ACC112 (cell line): ENCODE data around the gene VAMP5.
"Not testable (repeated sequence)": the region's sequence is repeated elsewhere in the genome, so short reads cannot be mapped to it uniquely, and the experiment has no call there.

Experiments used
- H2AFZ ChIP-seq: fragments of 200-600 bp; sonication (generic); one replicate; pipeline ENCODE4 v1.6.0; 2017; ENCODE audit warnings: antibody characterized with exemption, low read length; ENCODE audit not compliant: unreplicated experiment
- H3K27ac ChIP-seq: fragments of 200-600 bp; sonication (generic); 2 replicates; pipeline ENCODE4 v1.5.1; 2014; ENCODE audit warnings: low read depth, mild to moderate bottlenecking, antibody characterized with exemption, low read length, moderate library complexity
- H3K27me3 ChIP-seq: fragments of 200-600 bp; sonication (generic); 2 replicates; pipeline ENCODE4 v1.6.1; 2014; ENCODE audit warnings: mild to moderate bottlenecking, antibody characterized with exemption, low read length, moderate library complexity, mixed read lengths; ENCODE audit not compliant: insufficient read depth
- H3K36me3 ChIP-seq: fragments of 200-600 bp; sonication (generic); 2 replicates; pipeline ENCODE4 v1.6.1; 2016; ENCODE audit warnings: mild to moderate bottlenecking, antibody characterized with exemption, low read length, moderate library complexity, mixed read lengths; ENCODE audit not compliant: insufficient read depth
- H3K4me1 ChIP-seq: fragments of 200-600 bp; sonication (generic); one replicate; pipeline ENCODE4 v1.6.1; 2016; ENCODE audit warnings: low read length, mixed read lengths; ENCODE audit not compliant: insufficient read depth, unreplicated experiment, control insufficient read depth
- H3K4me3 ChIP-seq: fragments of 200-600 bp; sonication (generic); 2 replicates; pipeline ENCODE4 v1.5.1; 2014; ENCODE audit warnings: mild to moderate bottlenecking, low read depth, low read length
- H3K79me2 ChIP-seq: fragments of 200-600 bp; sonication (generic); one replicate; pipeline ENCODE4 v1.6.0; 2016; ENCODE audit warnings: low read length; ENCODE audit not compliant: control insufficient read depth, unreplicated experiment, insufficient read depth

VAMP5 gene

DNA sequence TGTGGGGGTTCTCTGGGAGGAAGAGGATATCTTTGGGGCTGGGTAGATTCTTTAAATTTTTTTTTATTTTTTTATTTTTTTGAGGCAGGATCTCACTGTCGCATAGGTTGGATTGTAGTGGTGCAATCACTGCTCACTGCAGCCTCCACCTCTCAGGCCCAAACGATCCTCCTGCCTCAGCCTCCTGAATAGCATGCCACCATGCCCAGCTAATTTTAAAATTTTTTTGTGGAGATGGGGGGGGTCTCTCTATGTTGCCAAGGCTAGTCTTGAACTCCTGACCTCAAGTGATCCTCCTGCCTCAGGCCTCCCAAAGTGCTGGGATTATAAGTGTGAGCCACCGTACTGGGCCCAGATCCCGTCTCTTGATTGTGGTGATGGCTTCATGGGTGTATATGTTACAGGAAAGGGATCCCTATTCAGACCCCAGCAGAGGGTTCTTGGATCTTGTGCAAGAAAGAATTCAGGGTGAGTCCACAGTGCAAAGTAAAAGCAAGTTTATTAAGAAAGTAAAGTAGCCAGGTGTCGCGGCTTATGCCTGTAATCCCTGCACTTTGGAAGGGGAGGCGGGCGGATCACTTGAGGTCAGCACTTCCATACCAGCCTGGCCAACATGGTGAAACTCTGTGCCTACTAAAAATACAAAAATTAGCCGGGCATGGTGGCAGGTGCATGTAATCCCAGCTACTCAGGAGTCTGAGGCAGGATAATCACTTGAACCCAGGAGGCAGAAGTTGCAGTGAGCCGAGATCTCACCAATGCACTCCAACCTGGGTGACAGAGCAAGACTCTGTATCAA is 29.7 kb downstream of the VAMP5 start:
- no peaks in the 10 kb centered on the region for H3K36me3 ChIP-seq
- H3K27me3 ChIP-seq, result no peaks in the 10 kb centered on the region
- no peak overlapping the region for H3K4me3 ChIP-seq
- H3K79me2 ChIP-seq, result peaks cover 28% of the 10 kb centered on the region
- H3K4me1 ChIP-seq, result peaks cover 10% of the 10 kb centered on the region
- H2AFZ ChIP-seq, result no peak overlapping the region
- no peak overlapping the region for H3K27ac ChIP-seq

GRCh38 chr2:85614757-85615156 is 30.5 kb downstream of the VAMP5 start:
- peaks cover 35% of the 10 kb centered on the region for H3K79me2 ChIP-seq
- H3K4me3 ChIP-seq, H2AFZ ChIP-seq, H3K36me3 ChIP-seq, H3K27me3 ChIP-seq, H3K27ac ChIP-seq: not testable (repeated sequence)
- peaks cover 17% of the 10 kb centered on the region for H3K4me1 ChIP-seq

- Histone ChIP-seq H3K4me1 (peaks cover 17% of the 10 kb centered on the region), H3K79me2 (peaks cover 39% of the 10 kb centered on the region), H3K27ac (no peak overlapping the region), H3K27me3 (no peaks in the 10 kb centered on the region), H3K36me3 (peaks cover 5% of the 10 kb centered on the region; the same call in 1 of the 2 replicates), H2AFZ (no peak overlapping the region), H3K4me3 (no peak overlapping the region; the same call in 1 of the 2 replicates)
These were observed 31.1 kb downstream of the VAMP5 start for GRCh38 chr2:85615413-85615728.

GRCh38 chr2:85617723-85618122 is 33.5 kb downstream of the VAMP5 start:
- peaks cover 17% of the 10 kb centered on the region for H3K4me1 ChIP-seq
- peaks cover 13% of the 10 kb centered on the region; the same call in 1 of the 2 replicates for H3K36me3 ChIP-seq
- peaks cover 43% of the 10 kb centered on the region for H3K79me2 ChIP-seq
- H3K4me3 ChIP-seq, result peak overlapping the region; percentile 81
- not testable (repeated sequence) for H3K27me3 ChIP-seq, H3K27ac ChIP-seq, H2AFZ ChIP-seq

DNA sequence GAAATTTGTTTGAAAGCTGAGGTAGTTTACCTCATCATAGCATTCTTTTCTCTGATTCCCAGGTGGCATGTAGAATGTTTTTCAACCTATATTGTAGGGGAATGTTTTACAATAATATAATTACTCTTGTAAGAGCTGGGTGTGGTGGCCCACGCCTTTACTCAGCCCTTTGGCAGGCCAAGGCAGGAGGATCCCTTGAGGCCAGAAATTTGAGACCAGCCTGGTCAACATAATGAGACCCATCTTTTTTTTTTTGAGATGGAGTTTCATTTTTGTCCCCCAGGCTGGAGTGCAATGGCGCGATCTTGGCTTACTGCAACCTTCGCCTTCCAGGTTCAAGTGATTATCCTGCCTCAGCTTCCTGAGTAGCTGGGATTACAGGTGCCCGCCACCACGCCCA is 35.4 kb downstream of the VAMP5 start:
- H3K79me2 ChIP-seq, result peaks cover 47% of the 10 kb centered on the region
- H3K4me3 ChIP-seq, result no peak overlapping the region
- H3K27me3 ChIP-seq, result no peaks in the 10 kb centered on the region
- no peak overlapping the region for H2AFZ ChIP-seq
- H3K36me3 ChIP-seq, result peaks cover 22% of the 10 kb centered on the region
- H3K27ac ChIP-seq, result no peak overlapping the region
- peaks cover 17% of the 10 kb centered on the region for H3K4me1 ChIP-seq

- Histone ChIP-seq H3K4me1 (peaks cover 17% of the 10 kb centered on the region), H3K36me3 (peaks cover 32% of the 10 kb centered on the region), H2AFZ (no peak overlapping the region), H3K4me3 (no peak overlapping the region), H3K27me3 (no peaks in the 10 kb centered on the region), H3K27ac (no peak overlapping the region), H3K79me2 (peaks cover 47% of the 10 kb centered on the region)
These were observed 37.1 kb downstream of the VAMP5 start for GRCh38 chr2:85621338-85621737.

GRCh38 chr2:85623991-85624390 is 39.8 kb downstream of the VAMP5 start:
- Histone ChIP-seq H3K4me1 (peaks cover 6% of the 10 kb centered on the region), H3K36me3 (peaks cover 38% of the 10 kb centered on the region), H3K27me3 (no peaks in the 10 kb centered on the region), H3K4me3 (no peak overlapping the region), H2AFZ (no peak overlapping the region), H3K79me2 (peaks cover 23% of the 10 kb centered on the region), H3K27ac (no peak overlapping the region)

GRCh38 chr2:85628658-85629057 is 44.4 kb downstream of the VAMP5 start:
- Histone ChIP-seq H3K36me3 (peaks cover 30% of the 10 kb centered on the region; the same call in 1 of the 2 replicates), H3K27me3 (no peaks in the 10 kb centered on the region), H3K4me3 (no peak overlapping the region), H3K4me1 (no peaks in the 10 kb centered on the region), H3K79me2 (peaks cover 4% of the 10 kb centered on the region), H2AFZ (no peak overlapping the region), H3K27ac (no peak overlapping the region)

DNA sequence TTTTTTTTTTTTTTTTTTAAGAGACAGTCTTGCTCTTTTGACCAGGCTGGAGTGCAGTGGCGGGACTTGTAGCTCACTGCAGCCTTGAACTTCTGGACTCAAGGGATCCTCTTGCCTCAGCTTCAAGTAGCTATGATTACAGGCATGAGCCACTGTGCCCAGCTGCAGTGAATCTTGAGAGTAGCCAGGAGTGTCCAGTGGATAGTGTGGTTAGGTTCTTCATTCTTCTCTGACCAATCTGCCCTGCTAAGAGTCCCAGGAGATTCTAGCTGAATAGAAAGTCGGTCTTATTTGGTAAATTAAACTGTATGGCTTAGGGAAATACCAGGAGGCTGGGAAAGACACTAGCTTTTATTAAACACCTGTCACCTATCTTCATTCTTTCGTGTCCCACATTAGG is 47.1 kb downstream of the VAMP5 start:
- Histone ChIP-seq H3K79me2 (peaks cover 9% of the 10 kb centered on the region), H3K4me3 (no peak overlapping the region), H3K4me1 (peaks cover 5% of the 10 kb centered on the region), H2AFZ (no peak overlapping the region), H3K27me3 (no peaks in the 10 kb centered on the region), H3K27ac (no peak overlapping the region), H3K36me3 (peaks cover 20% of the 10 kb centered on the region; the same call in 1 of the 2 replicates)

DNA sequence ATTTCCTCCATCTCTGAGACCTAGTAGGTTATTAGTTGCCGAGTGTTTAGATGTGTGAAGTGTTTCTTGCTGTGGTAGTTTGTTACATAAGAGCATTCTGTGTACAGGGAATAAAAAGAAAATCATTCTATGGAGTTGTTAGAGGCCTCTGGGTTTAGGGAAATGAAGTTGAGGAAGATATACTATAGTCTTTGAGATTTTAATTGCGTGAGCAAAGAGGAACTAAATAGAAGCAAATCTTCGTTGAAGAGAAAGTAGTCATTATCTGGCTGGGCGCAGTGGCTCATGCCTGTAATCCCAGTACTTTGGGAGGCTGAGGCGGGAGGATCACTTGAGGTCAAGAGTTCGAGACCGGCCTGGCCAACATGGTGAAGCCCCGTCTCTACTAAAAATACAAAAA is 50.8 kb downstream of the VAMP5 start:
- Histone ChIP-seq H3K36me3 (peaks cover 29% of the 10 kb centered on the region), H3K4me1 (peaks cover 5% of the 10 kb centered on the region), H3K27ac (no peak overlapping the region), H3K79me2 (peaks cover 9% of the 10 kb centered on the region), H3K27me3 (no peaks in the 10 kb centered on the region), H2AFZ (no peak overlapping the region), H3K4me3 (no peak overlapping the region)

DNA sequence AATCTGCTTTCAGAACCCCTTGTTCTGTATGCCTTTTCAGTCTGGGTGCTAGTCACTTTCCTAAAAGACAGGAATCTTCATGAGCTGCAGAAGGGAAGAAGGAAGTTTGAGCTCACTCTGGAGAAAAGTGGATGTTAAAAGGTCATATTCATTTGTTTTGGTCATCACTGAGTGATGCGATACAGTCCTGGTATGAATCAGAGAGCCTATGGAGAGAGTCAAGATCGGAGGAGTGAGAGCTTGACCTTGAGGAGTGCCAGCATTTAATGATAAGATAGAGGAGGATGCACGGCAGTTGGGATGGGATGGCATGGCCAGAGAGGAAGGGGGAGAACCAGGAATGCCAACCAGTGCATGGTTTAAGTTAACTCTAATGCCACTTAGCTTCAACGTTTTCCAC is 51.4 kb downstream of the VAMP5 start:
- Histone ChIP-seq H3K4me3 (no peak overlapping the region), H3K4me1 (peaks cover 5% of the 10 kb centered on the region), H3K36me3 (peaks cover 23% of the 10 kb centered on the region), H3K27ac (peak overlapping the region; percentile 13; the same call in 1 of the 2 replicates), H3K79me2 (peaks cover 9% of the 10 kb centered on the region), H3K27me3 (no peaks in the 10 kb centered on the region), H2AFZ (no peak overlapping the region)
